ENCODE data around the gene UBE2G2. TPM values are rescaled to one million over a fixed set of nuclear protein-coding genes. Genes with fewer than 3 reads are reported as not detected.
A peak's percentile ranks its signal among the peaks of the same experiment; 100 is the strongest.

The UBE2G2 gene, protein sequence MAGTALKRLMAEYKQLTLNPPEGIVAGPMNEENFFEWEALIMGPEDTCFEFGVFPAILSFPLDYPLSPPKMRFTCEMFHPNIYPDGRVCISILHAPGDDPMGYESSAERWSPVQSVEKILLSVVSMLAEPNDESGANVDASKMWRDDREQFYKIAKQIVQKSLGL
- 56.2 TPM for polyA plus RNA-seq (2013, experiment 1 of 2; ENCODE audit: insufficient read length)
- polyA plus RNA-seq (2013, experiment 2 of 2; ENCODE audit: insufficient read length), result 39.1 TPM

DNA sequence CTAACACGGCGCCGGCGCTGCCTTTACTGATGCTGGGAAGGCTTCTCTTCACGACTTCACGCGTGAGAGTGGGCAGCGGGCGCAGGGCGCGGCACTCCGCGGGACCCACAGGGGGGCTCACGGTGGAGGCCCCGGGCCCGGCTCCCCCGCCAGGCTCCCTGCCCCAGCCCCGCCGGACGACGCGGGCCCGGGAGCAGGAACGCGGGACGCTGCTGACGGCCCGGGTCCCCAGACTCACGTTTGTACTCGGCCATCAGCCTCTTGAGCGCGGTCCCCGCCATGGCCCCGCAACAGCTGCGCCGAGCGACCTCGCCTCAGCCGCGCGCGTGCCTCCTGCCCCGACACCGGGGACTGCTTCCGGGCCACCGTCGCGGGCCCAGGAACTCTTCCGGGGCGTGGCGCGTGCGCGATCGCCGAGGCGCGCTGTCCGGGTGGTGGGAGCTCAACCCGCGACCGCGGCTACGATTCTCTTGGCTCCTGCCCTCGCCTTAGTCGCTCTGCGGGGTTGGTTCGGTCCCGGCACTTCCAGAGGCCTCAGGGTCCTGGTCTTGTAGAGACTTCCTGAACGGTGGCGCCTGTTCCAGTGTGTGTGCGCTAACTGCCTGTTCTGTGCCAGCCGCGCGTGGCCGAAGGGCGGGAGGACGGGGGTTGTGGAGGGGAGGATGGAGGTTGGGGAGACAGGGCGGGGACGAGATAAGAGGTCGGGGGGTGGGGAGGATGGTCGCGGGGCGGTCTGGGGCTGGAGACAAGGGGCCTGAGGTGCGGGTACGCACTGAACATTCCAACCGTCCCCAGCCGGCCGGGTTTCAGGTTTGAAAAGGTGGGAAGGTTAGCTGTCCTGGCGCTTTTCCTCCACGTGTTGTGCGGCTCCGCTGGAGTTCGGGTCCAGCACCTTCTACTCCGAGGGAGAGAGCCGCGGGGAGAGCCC is at the start of gene UBE2G2:
Gene UBE2G2, minus strand, starts transcription at position 353 of the 928 bp plus-strand sequence. Its CDS starts 72 bp downstream, at position 281.
- DNase-seq, result peak; percentile 80

DNA sequence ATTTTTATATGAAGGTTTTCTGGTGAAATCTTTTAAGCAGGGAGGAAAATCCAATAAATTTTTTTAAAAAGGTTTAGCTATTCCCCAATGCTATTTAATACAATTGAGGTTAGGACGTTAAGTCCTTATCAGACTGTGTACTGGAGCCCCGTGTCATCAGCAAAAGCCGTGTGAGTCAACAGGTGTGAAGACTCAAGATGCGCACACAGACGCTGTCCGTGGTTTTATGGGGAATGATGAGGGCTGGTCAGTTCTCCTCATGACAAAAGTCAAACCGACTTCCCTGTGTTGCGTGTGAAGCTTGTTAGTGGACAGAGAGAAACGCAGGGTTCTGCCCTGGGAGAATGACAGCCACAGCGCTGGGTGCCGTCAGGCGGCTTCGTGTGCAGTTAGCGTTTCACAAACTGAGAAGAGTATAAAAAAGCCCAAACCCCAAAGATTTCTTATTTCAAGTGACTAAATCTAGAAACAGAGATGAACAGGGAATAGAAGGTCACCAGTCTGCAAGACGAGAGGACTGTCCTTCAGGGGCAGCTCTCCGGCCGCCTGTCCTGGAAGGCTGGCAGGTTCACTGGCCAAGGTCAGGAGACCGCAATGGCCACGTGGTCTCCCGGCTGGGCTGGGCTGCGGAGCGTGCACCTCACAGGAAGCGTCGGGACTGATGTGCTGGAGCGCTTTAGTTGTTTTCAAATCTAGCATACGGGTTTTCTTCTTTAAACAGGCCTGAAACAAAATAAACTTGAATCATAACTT is 49.5 kb upstream of the UBE2G2 start:
- DNase-seq, result no peak

GRCh38 chr21:44850208-44850800 is 48.7 kb upstream of the UBE2G2 start:
- DNase-seq, result no peak

- DNase-seq, result no peak
Measured at GRCh38 chr21:44849616-44850130, 48.1 kb upstream of the UBE2G2 start.

GRCh38 chr21:44848821-44849521 is 47.4 kb upstream of the UBE2G2 start:
- no peak for DNase-seq

- no peak for DNase-seq
Measured at GRCh38 chr21:44847261-44848056, 45.8 kb upstream of the UBE2G2 start.

GRCh38 chr21:44846485-44847260 is 45.1 kb upstream of the UBE2G2 start:
- DNase-seq, result no peak

DNA sequence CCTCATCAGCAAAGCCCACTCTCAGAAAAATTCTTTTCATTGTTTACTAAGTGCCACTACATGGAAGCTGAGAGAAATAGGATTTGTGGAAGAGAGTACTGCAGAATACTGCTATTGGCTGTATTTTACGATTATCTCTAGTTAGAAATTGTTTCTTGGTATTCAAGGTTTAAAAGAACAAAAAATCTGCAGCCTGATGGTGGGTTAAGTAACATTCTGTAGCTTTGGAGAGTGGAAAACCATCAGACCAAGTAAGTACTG is 44.5 kb upstream of the UBE2G2 start:
- DNase-seq, result no peak

DNA sequence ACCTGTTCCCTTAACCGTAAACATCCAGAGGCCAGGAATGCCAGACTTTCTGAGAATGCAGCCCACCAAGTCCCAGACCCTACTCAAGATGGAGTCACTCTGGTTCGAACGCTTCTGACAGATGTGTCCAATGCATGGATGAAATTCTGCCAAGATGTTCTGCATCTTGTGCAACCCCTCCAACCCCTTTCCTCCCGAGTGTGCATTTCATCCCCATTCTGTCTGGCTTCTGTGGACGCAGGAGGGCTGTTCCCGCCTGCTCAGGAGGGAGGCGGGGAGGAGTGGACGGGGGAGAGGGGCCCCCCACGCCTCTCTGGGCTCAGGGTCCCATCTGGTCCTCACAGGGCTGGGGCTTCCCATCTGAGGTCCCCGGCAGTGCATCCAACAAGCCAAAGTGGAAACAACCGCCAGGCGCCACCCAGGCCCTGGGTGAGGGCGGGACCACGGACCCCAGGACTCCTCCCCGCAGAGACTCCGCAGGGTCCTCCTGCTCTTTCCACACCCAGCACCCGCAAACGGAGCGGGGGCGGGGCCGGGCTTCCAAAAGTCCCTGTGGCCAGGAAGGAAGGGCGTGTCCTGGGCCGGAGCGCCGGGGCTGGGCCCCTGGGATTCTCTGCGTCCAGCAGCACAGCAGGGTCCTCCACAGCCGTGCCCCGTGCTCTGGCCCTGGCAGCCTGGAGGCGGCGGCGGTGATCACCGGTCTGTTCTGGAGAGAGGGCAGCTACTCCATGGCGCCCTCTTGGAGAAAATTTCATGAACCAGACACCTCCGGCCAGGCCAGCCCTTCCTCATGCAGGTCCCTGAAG is 44.0 kb upstream of the UBE2G2 start:
- peak; percentile 55 for DNase-seq

DNA sequence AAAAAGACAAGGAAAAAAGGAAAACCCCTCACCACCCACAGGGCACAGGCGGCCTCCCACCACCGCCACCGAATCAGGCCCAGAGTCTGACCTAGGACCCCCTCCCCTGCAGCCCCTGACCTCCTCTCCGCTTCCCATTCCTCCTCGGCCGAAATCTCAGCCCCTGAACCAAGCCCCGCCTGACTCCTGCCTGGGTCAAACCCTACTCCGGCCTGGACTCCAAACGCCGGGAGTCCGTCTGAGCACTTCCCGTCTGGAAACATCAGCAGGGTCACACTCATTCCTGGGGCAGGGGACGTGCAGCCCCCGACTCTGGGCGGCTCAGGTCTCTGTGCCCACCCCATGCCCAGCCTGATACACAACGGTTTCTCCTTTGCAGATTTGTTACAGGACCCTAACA is 42.6 kb upstream of the UBE2G2 start:
- no peak for DNase-seq

GRCh38 chr21:44842721-44843445 is 41.3 kb upstream of the UBE2G2 start:
- no peak for DNase-seq

DNA sequence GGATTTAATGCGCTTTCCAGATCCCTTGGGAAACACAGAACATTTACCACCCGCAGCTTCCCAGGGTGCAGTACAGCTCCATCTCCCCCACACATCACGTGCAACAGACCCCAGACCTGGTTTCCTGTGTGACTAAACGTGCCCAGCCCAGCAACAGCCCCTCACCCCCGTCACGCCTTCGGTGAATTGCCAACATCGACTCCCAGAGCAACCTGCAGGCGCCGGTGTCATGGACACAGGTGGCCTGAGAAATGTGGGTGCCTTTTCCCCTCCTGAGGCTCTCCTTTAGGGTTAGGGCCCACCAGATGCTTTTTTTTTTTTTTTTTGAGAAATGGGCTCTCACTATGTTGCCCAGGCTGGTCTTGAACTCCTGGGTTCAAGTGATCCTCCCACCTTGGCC is 40.5 kb upstream of the UBE2G2 start:
- no peak for DNase-seq

DNA sequence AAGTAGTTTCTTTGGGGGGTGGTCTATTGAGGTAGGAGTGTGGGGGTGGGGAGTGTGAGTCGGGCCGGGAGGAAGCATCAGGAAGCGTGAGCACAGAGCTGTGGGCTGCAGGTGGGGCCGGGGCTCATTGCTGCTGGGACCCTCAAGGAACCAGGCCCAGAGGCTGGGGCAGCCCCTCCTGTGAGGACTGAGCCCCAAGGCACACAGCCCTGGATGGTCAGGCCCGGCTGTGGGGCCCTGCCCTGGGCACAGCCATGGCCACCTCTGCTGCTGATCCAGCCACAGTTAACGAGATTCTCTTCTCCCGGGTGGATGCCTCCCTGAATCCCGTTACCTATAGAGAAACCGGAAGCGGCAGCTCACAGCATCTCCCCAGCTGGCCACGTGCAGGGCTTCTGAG is 39.2 kb upstream of the UBE2G2 start:
- DNase-seq, result no peak

- no peak for DNase-seq
Measured at GRCh38 chr21:44838951-44839350, 37.3 kb upstream of the UBE2G2 start.

GRCh38 chr21:44838039-44838895 is 36.6 kb upstream of the UBE2G2 start:
- no peak for DNase-seq

DNA sequence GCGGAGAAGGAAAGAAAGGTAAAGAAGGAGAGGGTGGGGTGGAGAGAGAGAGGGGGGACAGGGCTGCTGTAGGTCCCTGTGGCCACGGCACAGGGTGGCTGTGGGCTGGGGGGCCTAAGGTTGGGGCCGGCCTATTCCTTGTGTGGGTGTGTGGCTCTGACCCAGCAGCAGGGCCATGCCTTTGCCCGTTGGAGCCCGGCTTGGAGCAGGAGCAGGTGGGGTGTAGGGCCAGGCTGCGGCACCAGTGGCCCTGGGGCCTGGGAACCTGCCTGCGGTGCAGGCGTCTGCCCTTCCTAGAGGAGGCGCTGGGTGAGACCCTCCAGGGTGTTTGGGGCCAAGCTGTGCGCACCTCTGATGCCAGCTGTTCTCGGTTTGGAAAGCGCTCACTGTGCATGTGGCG is 35.9 kb upstream of the UBE2G2 start:
- no peak for DNase-seq

GRCh38 chr21:44836666-44837471 is 35.2 kb upstream of the UBE2G2 start:
- peak; percentile 51 for DNase-seq

All from fibroblast of skin of back (primary cell).